ENCODE results near the gene POU4F3. TPM values are rescaled to one million over a fixed set of nuclear protein-coding genes. Genes with fewer than 3 reads are reported as not detected.

The POU4F3 gene
- total RNA-seq, 4 donors from 2014 or later = 0.19 TPM; not detected in 3

- DNase-seq (ENCODE audit: low spot score in 2 of 2) = no peak
- no peaks in the 10 kb centered on the region for H3K27me3 ChIP-seq
- no peaks in the 10 kb centered on the region for H3K4me1 ChIP-seq
- H3K27ac ChIP-seq = no peak overlapping the region
- WGBS = 82% methylated on average over 3 of the region's 3 CpGs
- H3K36me3 ChIP-seq = no peaks in the 10 kb centered on the region
- no peak overlapping the region for H3K4me3 ChIP-seq
- no peaks in the 10 kb centered on the region for H3K9me3 ChIP-seq
- TF ChIP-seq EP300 (IDR thresholded peaks at IDR 0.05) = no peak
- TF ChIP-seq POLR2AphosphoS5 (IDR thresholded peaks at IDR 0.05) = no peak
- TF ChIP-seq CTCF (IDR thresholded peaks at IDR 0.05) = no peak
- TF ChIP-seq POLR2A (IDR thresholded peaks at IDR 0.05) = no peak
Observed at GRCh38 chr5:146369691-146370090, 31.1 kb downstream of the POU4F3 start.

GRCh38 chr5:146376821-146377220 lies 38.2 kb downstream of the POU4F3 start:
- 62% methylated on average over 2 of the region's 2 CpGs for WGBS

GRCh38 chr5:146378986-146379385 lies 40.3 kb downstream of the POU4F3 start:
- peaks cover 7% of the 10 kb centered on the region for H3K27me3 ChIP-seq
- 20% methylated on average over 23 of the region's 25 CpGs for WGBS
- H3K27ac ChIP-seq = no peak overlapping the region
- no peaks in the 10 kb centered on the region for H3K9me3 ChIP-seq
- no peak for DNase-seq (ENCODE audit: low spot score in 2 of 2)
- no peaks in the 10 kb centered on the region for H3K36me3 ChIP-seq
- TF ChIP-seq CTCF (IDR thresholded peaks at IDR 0.05) = no peak
- TF ChIP-seq EP300 (IDR thresholded peaks at IDR 0.05) = no peak
- no peak for TF ChIP-seq POLR2A (IDR thresholded peaks at IDR 0.05)
- TF ChIP-seq POLR2AphosphoS5 (IDR thresholded peaks at IDR 0.05) = no peak
- no peaks in the 10 kb centered on the region for H3K4me1 ChIP-seq
- H3K4me3 ChIP-seq = no peak overlapping the region

More at GRCh38 chr5:146376821-146377220, 38.2 kb downstream of the POU4F3 start:
- Histone ChIP-seq H3K9me3 (no peaks in the 10 kb centered on the region), H3K4me1 (no peaks in the 10 kb centered on the region), H3K27ac (no peak overlapping the region), H3K36me3 (no peaks in the 10 kb centered on the region), H3K27me3 (peaks cover 7% of the 10 kb centered on the region), H3K4me3 (no peak overlapping the region)
- TF ChIP-seq POLR2AphosphoS5 (IDR thresholded peaks at IDR 0.05) (no peak), CTCF (IDR thresholded peaks at IDR 0.05) (no peak), POLR2A (IDR thresholded peaks at IDR 0.05) (no peak), EP300 (IDR thresholded peaks at IDR 0.05) (no peak)
- no peak for DNase-seq (ENCODE audit: low spot score in 2 of 2)

GRCh38 chr5:146380714-146381113 lies 42.1 kb downstream of the POU4F3 start:
- no peaks in the 10 kb centered on the region for H3K36me3 ChIP-seq
- H3K9me3 ChIP-seq = no peaks in the 10 kb centered on the region
- no peaks in the 10 kb centered on the region for H3K4me1 ChIP-seq
- H3K4me3 ChIP-seq = no peak overlapping the region
- TF ChIP-seq EP300 (IDR thresholded peaks at IDR 0.05) (no peak), POLR2AphosphoS5 (IDR thresholded peaks at IDR 0.05) (no peak), POLR2A (IDR thresholded peaks at IDR 0.05) (no peak), CTCF (IDR thresholded peaks at IDR 0.05) (no peak)
- DNase-seq (ENCODE audit: low spot score in 2 of 2) = no peak
- no peak overlapping the region for H3K27ac ChIP-seq
- peaks cover 7% of the 10 kb centered on the region for H3K27me3 ChIP-seq
- 84% methylated on average over 2 of the region's 2 CpGs for WGBS

GRCh38 chr5:146388386-146388785 lies 49.7 kb downstream of the POU4F3 start:
- Histone ChIP-seq H3K4me3 (no peak overlapping the region), H3K27ac (no peak overlapping the region), H3K36me3 (no peaks in the 10 kb centered on the region), H3K9me3 (no peaks in the 10 kb centered on the region), H3K4me1 (no peaks in the 10 kb centered on the region), H3K27me3 (peaks cover 10% of the 10 kb centered on the region)
- DNase-seq (ENCODE audit: low spot score in 2 of 2) = no peak
- 38% methylated on average over 2 of the region's 2 CpGs for WGBS
- no peak for TF ChIP-seq POLR2A (IDR thresholded peaks at IDR 0.05)
- no peak for TF ChIP-seq CTCF (IDR thresholded peaks at IDR 0.05)
- no peak for TF ChIP-seq POLR2AphosphoS5 (IDR thresholded peaks at IDR 0.05)
- TF ChIP-seq EP300 (IDR thresholded peaks at IDR 0.05) = no peak
